ENCODE results near the gene CEL.
"Not testable (repeated sequence)": the region's sequence is repeated elsewhere in the genome, so short reads cannot be mapped to it uniquely, and the experiment has no call there.

The CEL gene

GRCh38 chr9:133057006-133057405 lies 4.8 kb upstream of the CEL start:
- TF ChIP-seq, protein P1, sequence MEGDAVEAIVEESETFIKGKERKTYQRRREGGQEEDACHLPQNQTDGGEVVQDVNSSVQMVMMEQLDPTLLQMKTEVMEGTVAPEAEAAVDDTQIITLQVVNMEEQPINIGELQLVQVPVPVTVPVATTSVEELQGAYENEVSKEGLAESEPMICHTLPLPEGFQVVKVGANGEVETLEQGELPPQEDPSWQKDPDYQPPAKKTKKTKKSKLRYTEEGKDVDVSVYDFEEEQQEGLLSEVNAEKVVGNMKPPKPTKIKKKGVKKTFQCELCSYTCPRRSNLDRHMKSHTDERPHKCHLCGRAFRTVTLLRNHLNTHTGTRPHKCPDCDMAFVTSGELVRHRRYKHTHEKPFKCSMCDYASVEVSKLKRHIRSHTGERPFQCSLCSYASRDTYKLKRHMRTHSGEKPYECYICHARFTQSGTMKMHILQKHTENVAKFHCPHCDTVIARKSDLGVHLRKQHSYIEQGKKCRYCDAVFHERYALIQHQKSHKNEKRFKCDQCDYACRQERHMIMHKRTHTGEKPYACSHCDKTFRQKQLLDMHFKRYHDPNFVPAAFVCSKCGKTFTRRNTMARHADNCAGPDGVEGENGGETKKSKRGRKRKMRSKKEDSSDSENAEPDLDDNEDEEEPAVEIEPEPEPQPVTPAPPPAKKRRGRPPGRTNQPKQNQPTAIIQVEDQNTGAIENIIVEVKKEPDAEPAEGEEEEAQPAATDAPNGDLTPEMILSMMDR (IDR thresholded peaks at IDR 0.05; ENCODE audit: insufficient read depth, low read depth, low read length, missing control alignments): no peak
- DNase-seq (ENCODE audit: low read depth): no peak
- H3K4me3 ChIP-seq (ENCODE audit: low read depth, low read length): no peak overlapping the region

GRCh38 chr9:133057553-133057952 lies 4.2 kb upstream of the CEL start:
- TF ChIP-seq, protein P1 (IDR thresholded peaks at IDR 0.05; ENCODE audit: insufficient read depth, low read depth, low read length, missing control alignments): no peak
- DNase-seq (ENCODE audit: low read depth): no peak
- no peak overlapping the region for H3K4me3 ChIP-seq (ENCODE audit: low read depth, low read length)

- no peak for DNase-seq (ENCODE audit: low read depth)
- TF ChIP-seq, protein P1 (IDR thresholded peaks at IDR 0.05; ENCODE audit: insufficient read depth, low read depth, low read length, missing control alignments): no peak
- no peak overlapping the region for H3K4me3 ChIP-seq (ENCODE audit: low read depth, low read length)
Observed at GRCh38 chr9:133058071-133058470, 3.7 kb upstream of the CEL start.

DNA sequence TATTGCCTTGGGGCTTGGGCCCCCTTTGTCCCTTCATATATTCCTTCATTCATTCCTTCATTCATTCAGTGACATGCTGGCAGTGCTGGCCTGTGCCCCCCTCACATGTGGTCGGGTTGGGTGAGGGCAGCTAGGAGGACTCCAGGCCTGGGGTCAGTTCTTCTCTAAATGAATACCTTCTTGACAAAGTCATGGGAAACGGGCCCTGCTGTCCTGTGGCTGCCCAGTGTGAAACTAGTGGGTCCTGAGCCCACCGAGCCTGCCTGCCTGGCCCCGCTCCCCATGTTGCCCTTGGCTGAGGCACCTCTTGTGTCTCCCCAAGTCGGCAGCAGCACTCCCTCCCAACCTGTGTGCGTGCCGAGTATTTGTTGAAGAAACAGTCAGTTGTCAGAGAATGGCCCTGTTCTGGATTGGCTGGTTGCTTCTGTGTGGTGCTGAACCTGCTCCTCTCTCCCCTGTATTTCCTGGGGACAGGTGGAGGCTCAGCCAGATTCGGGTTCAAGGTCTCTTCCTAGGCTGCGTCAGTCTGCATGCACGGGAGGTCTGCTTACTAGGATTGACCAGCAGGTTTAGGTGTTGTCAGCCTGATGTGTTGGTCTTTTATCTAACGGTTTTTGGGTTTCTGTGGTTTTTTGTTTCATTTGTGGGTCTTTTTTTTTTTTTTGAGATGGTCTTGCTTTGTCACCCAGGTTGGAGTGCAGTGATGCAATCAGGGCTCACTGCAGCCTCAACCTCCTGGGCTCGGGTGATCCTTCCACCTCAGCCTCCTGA lies 3.0 kb upstream of the CEL start:
- peak; percentile 52 for DNase-seq (ENCODE audit: low read depth)
- TF ChIP-seq, protein P1 (IDR thresholded peaks at IDR 0.05; ENCODE audit: insufficient read depth, low read depth, low read length, missing control alignments): no peak
- no peak overlapping the region for H3K4me3 ChIP-seq (ENCODE audit: low read depth, low read length)

- no peak overlapping the region for H3K4me3 ChIP-seq (ENCODE audit: low read depth, low read length)
- TF ChIP-seq, protein P1 (IDR thresholded peaks at IDR 0.05; ENCODE audit: insufficient read depth, low read depth, low read length, missing control alignments): no peak
- DNase-seq (ENCODE audit: low read depth): no peak
Observed at GRCh38 chr9:133059623-133060022, 2.2 kb upstream of the CEL start.

DNA sequence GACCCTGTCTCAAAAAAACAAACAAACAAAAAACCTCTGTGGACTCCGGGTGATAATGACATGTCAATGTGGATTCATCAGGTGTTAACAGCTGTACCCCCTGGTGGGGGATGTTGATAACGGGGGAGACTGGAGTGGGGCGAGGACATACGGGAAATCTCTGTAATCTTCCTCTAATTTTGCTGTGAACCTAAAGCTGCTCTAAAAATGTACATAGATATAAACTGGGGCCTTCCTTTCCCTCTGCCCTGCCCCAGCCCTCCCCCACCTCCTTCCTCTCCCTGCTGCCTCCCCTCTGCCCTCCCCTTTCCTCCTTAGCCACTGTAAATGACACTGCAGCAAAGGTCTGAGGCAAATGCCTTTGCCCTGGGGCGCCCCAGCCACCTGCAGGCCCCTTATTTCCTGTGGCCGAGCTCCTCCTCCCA lies 1.4 kb upstream of the CEL start:
- TF ChIP-seq, protein P1 (IDR thresholded peaks at IDR 0.05; ENCODE audit: insufficient read depth, low read depth, low read length, missing control alignments): no peak
- H3K4me3 ChIP-seq (ENCODE audit: low read depth, low read length): no peak overlapping the region
- DNase-seq (ENCODE audit: low read depth): no peak

- not testable (repeated sequence) for H3K4me3 ChIP-seq (ENCODE audit: low read depth, low read length); DNase-seq (ENCODE audit: low read depth)
Observed at GRCh38 chr9:133061019-133061763, 590 bp upstream of the CEL start.

GRCh38 chr9:133062569-133062968 lies 788 bp downstream of the CEL start:
- DNase-seq (ENCODE audit: low read depth); H3K4me3 ChIP-seq (ENCODE audit: low read depth, low read length): not testable (repeated sequence)

All from GM12865 (cell line).